K562 (cell line): ENCODE measurements around the gene MYCL. TPM values are rescaled to one million over a fixed set of nuclear protein-coding genes. Genes with fewer than 3 reads are reported as not detected.

Source experiments
- ATAC-seq: fragments of 200-7000 bp; cut with Tn5 transposase; 3 replicates; pipeline ENCODE4 v1.9.1; 2020; ENCODE audit warnings: moderate library complexity
- BruUV-seq: library from RNA; stranded (reverse); fragments of 400-500 nt; replicated peaks from 2 replicates; lab custom pipeline; 2021; lab: Mats Ljungman, UMichigan
- CTCF ChIA-PET: fragments of 300-600 bp; formaldehyde crosslinking; extraction: SDS; loops from one replicate; lab custom pipeline; 2021; ENCODE audit warnings: low intra/inter-chr PET ratio; lab: Yijun Ruan, JAX
- POLR2A ChIA-PET: fragments of 300-600, 350-650 bp; sonication (Branson Sonifier 250); formaldehyde crosslinking; extraction: SDS; loops from one replicate; lab custom pipeline; 2021; ENCODE audit warnings: antibody characterized with exemption, inconsistent platforms; lab: Yijun Ruan, JAX
- DNase-seq, 4 experiments: peaks; one replicate each; pipeline versions ENCODE4 v3.0.0 to v3.0.0-alpha.2; 2011 to 2018; ENCODE audit warnings: low spot score in 3 of 4, mixed read lengths in 3 of 4; ENCODE audit errors: extremely low read depth in 1 of 4
- FAIRE-seq: peaks from 2 replicates; lab custom pipeline; 2011; peaks lifted over from hg19 to GRCh38; lab: Jason Lieb, UNC
- H2AFZ ChIP-seq: 2 replicates; pipeline ENCODE4 v1.6.0; 2011; ENCODE audit warnings: low read depth, low read length, control low read depth, inconsistent platforms
- H3K27ac ChIP-seq: fragments of 200-600 bp; 3 replicates; pipeline ENCODE4 v1.8.0; 2011; ENCODE audit warnings: low read depth, mild to moderate bottlenecking, control low read depth, inconsistent platforms, low read length, moderate library complexity, mixed read lengths; ENCODE audit errors: extremely low read depth
- H3K27me3 ChIP-seq, 2 experiments: fragments of 300-600 bp in 1 of 2; 2 replicates in 1 of 2; 3 replicates in 1 of 2; pipeline versions ENCODE4 v1.6.0 to v1.8.0; 2011; ENCODE audit warnings: inconsistent platforms in 2 of 2, low read length in 2 of 2, mild to moderate bottlenecking in 1 of 2, mixed read lengths in 1 of 2, moderate library complexity in 1 of 2; ENCODE audit not compliant: control insufficient read depth in 2 of 2, insufficient read depth in 2 of 2
- H3K36me3 ChIP-seq: fragments of 300-600 bp; 3 replicates; pipeline ENCODE4 v1.8.0; 2011; ENCODE audit warnings: mild to moderate bottlenecking, low read length, inconsistent platforms; ENCODE audit not compliant: control insufficient read depth, insufficient read depth
- H3K4me1 ChIP-seq, 2 experiments: fragments of 200-600 bp in 1 of 2; replicated peaks in 1 of 2; 2 replicates in 1 of 2; 3 replicates in 1 of 2; pipeline versions ENCODE4 v1.5.1 to v1.8.0; 2011; ENCODE audit warnings: inconsistent platforms in 2 of 2, low read length in 2 of 2, mild to moderate bottlenecking in 1 of 2, mixed read lengths in 1 of 2, moderate library complexity in 1 of 2; ENCODE audit not compliant: control insufficient read depth in 2 of 2, insufficient read depth in 2 of 2
- H3K4me2 ChIP-seq: 2 replicates; pipeline ENCODE4 v1.6.1; 2011; ENCODE audit warnings: low read length, control low read depth, inconsistent platforms, mixed read lengths; ENCODE audit not compliant: insufficient read depth
- H3K4me3 ChIP-seq: fragments of 200-600 bp; sonication (generic), shearing (Covaris generic); 2 replicates; pipeline ENCODE4 v1.5.1; 2016; ENCODE audit warnings: control low read depth, inconsistent platforms
- H3K79me2 ChIP-seq: fragments of 200-600 bp; 3 replicates; pipeline ENCODE4 v1.8.0; 2011; ENCODE audit warnings: low read length, inconsistent platforms; ENCODE audit not compliant: control insufficient read depth, insufficient read depth
- H3K9ac ChIP-seq, 2 experiments: 2 replicates each; pipeline versions ENCODE4 v1.6.0 to v1.6.1; 2011; ENCODE audit warnings: low read depth in 2 of 2, low read length in 2 of 2, control low read depth in 1 of 2, inconsistent platforms in 1 of 2, mild to moderate bottlenecking in 1 of 2, mixed read lengths in 1 of 2; ENCODE audit not compliant: insufficient read depth in 1 of 2
- H3K9me1 ChIP-seq: one replicate; pipeline ENCODE4 v1.6.0; 2011; ENCODE audit warnings: inconsistent platforms, mild to moderate bottlenecking, low read length, moderate library complexity; ENCODE audit not compliant: control insufficient read depth, insufficient read depth
- H3K9me3 ChIP-seq: replicated peaks from 2 replicates; pipeline ENCODE4 v1.5.1; 2011; ENCODE audit warnings: low read depth, low read length, inconsistent platforms; ENCODE audit not compliant: control insufficient read depth, insufficient read depth
- H4K20me1 ChIP-seq: replicated peaks from 2 replicates; pipeline ENCODE4 v1.6.1; 2011; ENCODE audit warnings: low read length, inconsistent platforms, mixed read lengths; ENCODE audit not compliant: control insufficient read depth, insufficient read depth
- BRF1 ChIP-seq: IDR thresholded peaks from 3 replicates; pipeline ENCODE4 v1.6.1; 2011; ENCODE audit warnings: borderline replicate concordance, mild to moderate bottlenecking; ENCODE audit not compliant: insufficient read length; ENCODE audit errors: extremely low read depth
- NCOA2 ChIP-seq, 2 experiments: fragments of 450-650 bp; IDR thresholded peaks; 2 replicates each; pipeline ENCODE4 v1.6.1; 2018; ENCODE audit warnings: mild to moderate bottlenecking in 2 of 2, moderate library complexity in 1 of 2; ENCODE audit not compliant: partially characterized antibody in 2 of 2
- PCBP2 ChIP-seq: fragments of 200-400 bp; formaldehyde crosslinking; IDR thresholded peaks from 2 replicates; pipeline ENCODE4 v1.6.1; 2018; ENCODE audit warnings: low read length, low read depth, mild to moderate bottlenecking, moderate library complexity; ENCODE audit not compliant: poor library complexity, severe bottlenecking
- TOE1 ChIP-seq, 2 experiments: fragments of 450-650 bp in 1 of 2; sonication (generic) in 1 of 2; formaldehyde crosslinking in 1 of 2; IDR thresholded peaks; 2 replicates each; pipeline versions ENCODE4 v1.7.1 to v1.8.0; 2016 to 2022; ENCODE audit warnings: borderline replicate concordance in 2 of 2, mild to moderate bottlenecking in 2 of 2, antibody characterized with exemption in 1 of 2, inconsistent platforms in 1 of 2, low read depth in 1 of 2, missing genetic modification reagents in 1 of 2, moderate library complexity in 1 of 2
- ZBTB17 ChIP-seq: fragments of 450-650 bp; formaldehyde crosslinking; IDR thresholded peaks from 2 replicates; pipeline ENCODE4 v1.4.0; 2020; ENCODE audit warnings: mild to moderate bottlenecking
- WGBS: fragments of 100-300 bp; shearing (Covaris generic); methylation state at CpG from one replicate; pipeline ENCODE4 v1.1.6; 2016; ENCODE audit warnings: low coverage, mixed read lengths; ENCODE audit not compliant: insufficient coverage; ENCODE audit errors: missing lambda C conversion rate; 5-methylcytosine and 5-hydroxymethylcytosine counted together
- in situ Hi-C: fragments of 300-500 bp; cut with MboI; formaldehyde crosslinking; loops from 4 replicates; pipeline ENCODE4 v1.15.0; 2018; ENCODE audit warnings: inconsistent platforms, mixed read lengths
- intact Hi-C: fragments of 100-400 bp; cut with micrococcal nuclease; formaldehyde crosslinking; loops from 2 replicates; pipeline ENCODE4 v1.14.2; 2022
- polyA plus RNA-seq, 8 experiments: library from polyadenylated mRNA; depleted of rRNA in 4 of 8; stranded (reverse) in 5 of 8; unstranded in 3 of 8; fragments of >200 nt; fragmentation: Nextera tagmentation in 2 of 8; fragmentation: Illumina TruSeq in 1 of 8; extraction: Ambion mirVana in 2 of 8; extraction: Trizol in 1 of 8; gene quantifications; 2 replicates each; pipeline versions ENCODE4 v1.2.1 to v1.2.3, GENCODE V29; 2011 to 2014; ENCODE audit warnings: inconsistent platforms in 1 of 8, missing spikeins in 1 of 8
- total RNA-seq, 7 experiments: library from RNA; depleted of rRNA in 6 of 7; stranded (reverse); fragments of >200 nt in 6 of 7; fragmentation: Illumina TruSeq in 2 of 7; extraction: Trizol in 2 of 7; gene quantifications; 2 replicates each; pipeline versions ENCODE4 v1.2.1 to v1.2.3, GENCODE V29; 2011 to 2021; ENCODE audit warnings: low replicate concordance in 1 of 7

Gene MYCL
- total and polyA plus RNA-seq, 9 of the 15 experiments (the other 6 are each of a cell fraction or from before 2014, with no cell fraction given) = 3.5 to 22.0 (median 12.8) TPM

DNA sequence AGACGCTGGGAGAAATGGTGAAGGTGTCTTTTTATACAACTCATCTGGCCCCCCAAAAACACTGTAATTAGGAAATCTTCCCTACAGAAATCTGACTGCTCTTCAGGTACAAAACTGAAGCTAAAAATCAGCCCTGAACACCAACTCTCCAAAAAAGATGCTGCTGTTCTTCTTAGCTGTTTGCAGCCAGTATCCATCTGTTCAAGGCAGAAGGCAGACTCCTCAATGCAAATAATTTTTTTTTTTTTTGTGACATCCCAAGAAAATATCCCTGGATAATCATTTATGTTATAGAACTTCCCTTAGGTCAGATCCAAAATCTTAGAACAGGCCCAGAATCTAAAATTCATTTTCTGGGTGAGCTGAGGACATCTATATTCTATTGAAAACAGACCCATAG is 54.9 kb downstream of the MYCL start:
- Histone ChIP-seq H3K36me3 (peaks cover 96% of the 10 kb centered on the region), H3K9ac (no peak overlapping the region)
- BruUV-seq = no TSS peak

More for the DNA sequence above, 54.9 kb downstream of the MYCL start:
- Histone ChIP-seq H2AFZ (no peak overlapping the region), H3K27ac (no peak overlapping the region), H3K9me1 (peaks cover 9% of the 10 kb centered on the region), H3K79me2 (peaks cover 38% of the 10 kb centered on the region; the same call in 2 of the 3 replicates), H3K4me3 (no peak overlapping the region), H3K9me3 (no peaks in the 10 kb centered on the region), H3K27me3 (no peaks in the 10 kb centered on the region), H4K20me1 (no peaks in the 10 kb centered on the region), H3K4me2 (no peak overlapping the region), H3K4me1 (peaks cover 5 to 7% of the 10 kb centered on the region in 2 experiments; a peak in 3 of 5 replicates)
- DNase-seq = no peak
- no peak for TF ChIP-seq TOE1 (IDR thresholded peaks at IDR 0.05; ENCODE audit: borderline replicate concordance)
- TF ChIP-seq TOE1 (CRISPR knock-in tag; IDR thresholded peaks at IDR 0.05; ENCODE audit: borderline replicate concordance, low read depth) = no peak
- no peak for TF ChIP-seq ZBTB17 (CRISPR knock-in tag)
- TF ChIP-seq PCBP2 = no peak
- TF ChIP-seq NCOA2 (IDR thresholded peaks at IDR 0.05; ENCODE audit: partially characterized antibody in 2 of 2) = no peak
- TF ChIP-seq BRF1 = no peak
- intact Hi-C loops = no loop called here
- ChIA-PET CTCF (no interaction called here), POLR2A (interaction anchor here (0.6 to 3.4 kb wide), 12 partner anchors 8 to 1040 kb away, joined by 3 to 20 read pairs (median 4); no protein-coding TSS in a partner anchor)
- FAIRE-seq = no peak
- 80% methylated on average over 1 of the region's 1 CpG for WGBS
- in situ Hi-C loops = no loop called here
- no peak for ATAC-seq
